ENCODE measurements around the gene COL4A2.

The COL4A2 gene

DNA sequence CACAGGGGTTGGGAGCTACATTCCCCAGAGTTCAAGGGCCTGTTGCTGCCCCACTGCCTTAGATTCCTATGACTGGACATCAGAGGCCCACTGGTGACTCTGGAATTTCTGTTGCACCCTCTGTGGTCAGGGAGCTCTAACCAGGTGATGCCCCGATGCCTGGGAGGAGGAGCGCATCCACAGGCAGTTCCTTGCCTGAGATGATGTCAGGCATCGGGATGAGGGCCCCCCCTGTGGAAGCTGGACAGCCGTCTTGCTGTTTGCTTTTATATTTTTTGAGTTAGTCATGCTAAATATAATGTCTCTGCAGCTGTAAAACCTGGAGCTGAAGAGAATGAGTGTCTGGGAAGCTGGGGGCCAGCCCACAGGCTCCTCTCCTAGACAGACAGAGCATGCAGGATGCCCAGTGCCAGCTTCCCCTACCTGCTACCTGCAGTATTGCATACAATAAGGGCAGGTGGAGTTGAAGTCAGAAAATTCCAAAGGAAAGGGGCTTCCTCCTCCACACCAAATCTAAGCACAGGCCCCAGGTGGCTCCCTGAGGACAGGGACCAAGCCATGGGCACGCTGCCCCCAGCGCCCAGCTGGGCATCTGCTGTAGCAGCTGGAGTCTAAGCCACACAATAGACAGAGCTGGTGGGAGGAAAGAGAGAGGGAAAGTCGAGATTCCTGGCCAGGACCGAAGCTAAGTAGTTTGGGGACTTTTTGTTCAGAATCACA, 16.2 kb downstream of the COL4A2 start:
- peak; percentile 28 for DNase-seq

DNA sequence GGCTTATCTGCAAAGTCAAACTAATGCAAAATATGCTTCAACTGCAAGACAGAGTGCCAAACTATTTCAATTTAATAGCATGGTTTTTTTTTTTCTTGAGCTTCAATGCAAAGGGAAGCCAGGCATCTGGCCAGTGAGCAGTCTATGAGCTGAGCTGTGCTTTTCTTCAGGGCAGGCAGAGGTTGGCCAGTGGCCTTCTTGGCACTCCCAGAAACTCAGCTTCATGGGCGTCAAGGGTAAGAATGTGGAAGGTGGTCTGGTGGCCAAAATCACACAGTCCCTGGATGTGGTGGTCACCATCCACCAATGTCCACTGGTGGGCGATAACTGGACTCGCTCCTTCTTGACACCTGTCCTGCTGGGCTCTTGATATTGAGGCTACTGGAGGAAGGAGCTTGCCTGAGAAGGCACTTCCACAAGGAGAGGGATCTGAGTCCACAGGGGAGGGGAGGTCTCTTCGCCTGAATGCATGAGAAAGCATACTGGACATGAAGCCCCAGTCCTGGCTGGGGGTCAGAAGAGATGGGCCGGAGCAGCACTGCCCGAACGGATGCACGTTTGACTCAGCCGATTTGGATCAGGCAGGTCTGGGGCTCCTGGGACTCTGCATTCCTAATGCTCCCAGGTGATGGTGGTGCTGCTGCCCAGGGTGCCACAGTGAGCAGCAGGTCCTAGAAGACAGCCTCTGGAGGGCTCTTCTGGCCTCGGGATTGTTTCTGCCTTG, 17.1 kb downstream of the COL4A2 start:
- no peak for DNase-seq

- DNase-seq, result no peak
Measured at GRCh38 chr13:110326263-110326904, 19.3 kb downstream of the COL4A2 start.

- no peak for DNase-seq
Measured at GRCh38 chr13:110327051-110327721, 20.1 kb downstream of the COL4A2 start.

DNA sequence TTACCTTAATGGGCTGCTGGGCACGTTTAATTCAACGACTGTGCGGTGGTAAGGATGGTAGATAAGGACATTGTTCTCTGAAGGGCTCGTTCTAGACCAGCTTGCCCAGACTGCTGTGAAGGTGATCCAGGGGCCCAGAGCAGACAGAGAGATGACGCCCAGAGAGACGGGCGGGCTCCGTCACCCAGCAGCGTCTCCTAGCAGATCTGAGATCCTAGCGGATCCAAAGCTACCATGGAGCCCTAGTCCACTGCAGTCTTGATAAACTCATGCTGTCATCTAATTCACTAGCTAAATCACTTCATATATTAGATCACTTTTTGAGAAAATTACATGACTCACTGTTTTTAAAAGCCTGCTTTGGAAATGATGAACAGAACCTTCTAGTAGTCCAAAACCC, 21.5 kb downstream of the COL4A2 start:
- no peak for DNase-seq

DNA sequence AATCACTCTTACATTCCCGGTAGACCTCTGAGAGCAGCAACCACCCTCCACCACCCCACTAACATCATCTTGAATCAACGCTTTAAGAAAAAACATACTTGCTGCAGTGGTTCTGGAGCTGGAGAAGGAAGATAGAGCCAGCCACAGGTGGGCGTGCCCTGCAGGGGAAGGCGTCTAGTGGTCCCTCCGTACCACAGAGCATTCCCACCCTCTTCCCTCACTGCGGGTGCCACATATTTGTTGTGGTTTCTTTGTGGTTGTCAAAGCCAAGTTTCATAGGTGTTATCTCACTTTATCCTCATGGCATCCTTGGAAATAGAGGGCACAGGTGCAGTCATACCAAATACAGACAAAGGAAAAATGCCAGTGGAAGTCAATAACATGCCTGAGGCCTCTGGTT, 22.2 kb downstream of the COL4A2 start:
- no peak for DNase-seq

- no peak for DNase-seq
Measured at GRCh38 chr13:110329798-110330461, 22.8 kb downstream of the COL4A2 start.

DNA sequence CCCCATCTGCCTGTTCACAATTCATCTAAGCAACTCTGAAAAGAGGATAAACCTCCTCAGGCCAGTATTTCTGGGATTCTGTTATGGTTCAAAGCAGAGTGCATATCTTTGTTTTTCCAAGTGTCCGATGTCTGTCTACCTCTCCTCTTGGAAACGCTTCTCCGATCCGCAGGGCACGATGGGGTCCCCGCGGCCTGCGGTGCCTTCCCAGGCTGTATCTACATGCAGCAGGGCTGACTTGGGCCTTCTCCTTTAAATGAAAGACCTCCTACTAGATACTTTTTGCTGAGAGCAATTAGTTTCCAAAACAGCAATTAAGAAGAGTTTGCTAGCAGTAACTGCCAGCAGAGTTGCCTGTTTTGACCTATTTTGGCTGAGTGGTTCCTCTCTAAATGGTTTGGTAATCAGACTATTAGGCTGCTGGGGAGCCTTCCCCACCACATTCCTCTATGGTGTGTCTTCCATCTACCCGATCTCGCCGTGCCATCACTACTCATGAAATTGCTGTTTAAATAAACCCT, 23.5 kb downstream of the COL4A2 start:
- no peak for DNase-seq

DNA sequence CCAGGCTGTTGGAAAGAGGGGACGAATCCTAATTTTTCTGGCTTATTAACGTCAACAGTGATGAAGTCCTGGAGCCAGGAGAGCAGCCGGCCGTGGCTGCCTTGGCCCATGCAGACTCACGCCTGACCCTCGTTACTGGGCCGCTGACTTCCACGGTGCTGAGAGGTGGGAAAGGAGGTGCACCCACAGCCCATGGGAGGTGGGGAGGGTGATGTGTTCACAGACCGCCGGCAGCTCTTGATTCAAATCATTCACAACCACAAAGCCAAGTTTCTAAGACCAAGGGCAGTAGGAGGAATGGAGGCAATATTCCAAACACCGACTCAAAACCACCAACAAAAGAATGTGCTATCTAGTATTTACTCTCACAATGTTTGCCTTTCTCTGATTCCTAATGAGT, 24.3 kb downstream of the COL4A2 start:
- DNase-seq, result no peak

- DNase-seq, result no peak
Measured at GRCh38 chr13:110332750-110333149, 25.7 kb downstream of the COL4A2 start.

GRCh38 chr13:110333837-110334236, 26.8 kb downstream of the COL4A2 start:
- DNase-seq, result no peak

DNA sequence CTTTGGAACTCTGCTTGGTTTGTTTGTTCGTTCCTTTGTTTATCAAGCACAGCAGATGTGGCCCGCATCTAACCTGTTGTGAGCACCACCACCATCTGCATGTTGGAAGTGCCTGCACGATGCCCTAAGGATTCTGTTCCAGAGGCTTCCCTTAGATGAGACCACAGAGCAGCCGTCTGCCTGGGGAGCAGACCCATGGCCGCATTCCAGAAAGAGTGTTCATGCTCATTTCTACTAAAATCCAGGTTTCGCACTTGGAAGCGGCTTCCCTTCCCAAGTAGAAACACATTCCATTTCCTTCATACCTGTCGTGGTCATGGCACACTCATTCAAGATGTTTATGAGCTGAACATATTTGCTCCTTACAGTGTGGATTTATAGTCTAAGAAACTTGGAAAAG, 27.2 kb downstream of the COL4A2 start:
- no peak for DNase-seq

GRCh38 chr13:110334841-110335490, 27.9 kb downstream of the COL4A2 start:
- DNase-seq, result no peak

DNA sequence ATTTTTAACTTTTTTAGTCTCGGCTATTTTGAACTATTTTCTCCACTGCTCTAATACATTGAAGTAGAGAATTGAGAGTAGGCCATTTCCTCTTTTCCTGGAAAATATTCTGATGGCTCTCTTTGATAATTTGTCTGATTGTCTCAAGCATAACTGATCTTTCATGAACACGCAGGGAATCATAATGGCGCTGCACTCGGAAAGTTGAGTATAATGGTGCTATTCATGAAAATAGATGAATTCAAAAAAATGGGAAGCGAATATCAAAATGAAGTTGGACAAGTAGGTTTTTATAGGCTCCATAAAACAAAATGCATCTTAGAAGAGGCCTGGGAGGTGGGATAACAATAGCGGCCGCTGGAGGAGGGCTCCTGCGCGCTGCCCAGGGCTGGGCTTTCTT, 29.0 kb downstream of the COL4A2 start:
- no peak for DNase-seq

GRCh38 chr13:110336681-110337080, 29.6 kb downstream of the COL4A2 start:
- no peak for DNase-seq

DNA sequence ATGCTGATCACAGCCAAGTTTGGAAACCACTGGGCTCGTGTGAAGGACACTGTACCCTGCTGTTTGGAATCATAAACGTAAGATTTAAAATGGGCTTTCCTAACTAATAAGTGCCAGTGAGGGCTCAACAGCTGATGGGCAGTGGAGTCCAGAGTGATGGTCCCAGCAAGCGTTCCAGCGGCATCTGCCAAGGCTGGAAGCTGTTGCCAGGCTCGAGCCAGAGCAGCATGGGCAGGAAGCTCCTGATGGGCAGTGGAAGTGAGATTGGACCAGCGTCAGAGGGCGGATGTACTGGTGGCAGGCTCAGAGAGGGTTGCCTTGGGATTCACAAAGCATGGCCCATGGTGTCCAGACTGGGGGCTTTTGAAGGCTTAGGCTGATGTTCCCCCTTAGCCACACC, 30.2 kb downstream of the COL4A2 start:
- no peak for DNase-seq

GRCh38 chr13:110338441-110339101, 31.5 kb downstream of the COL4A2 start:
- DNase-seq, result no peak

- no peak for DNase-seq
Measured at GRCh38 chr13:110339263-110339662, 32.2 kb downstream of the COL4A2 start.

DNA sequence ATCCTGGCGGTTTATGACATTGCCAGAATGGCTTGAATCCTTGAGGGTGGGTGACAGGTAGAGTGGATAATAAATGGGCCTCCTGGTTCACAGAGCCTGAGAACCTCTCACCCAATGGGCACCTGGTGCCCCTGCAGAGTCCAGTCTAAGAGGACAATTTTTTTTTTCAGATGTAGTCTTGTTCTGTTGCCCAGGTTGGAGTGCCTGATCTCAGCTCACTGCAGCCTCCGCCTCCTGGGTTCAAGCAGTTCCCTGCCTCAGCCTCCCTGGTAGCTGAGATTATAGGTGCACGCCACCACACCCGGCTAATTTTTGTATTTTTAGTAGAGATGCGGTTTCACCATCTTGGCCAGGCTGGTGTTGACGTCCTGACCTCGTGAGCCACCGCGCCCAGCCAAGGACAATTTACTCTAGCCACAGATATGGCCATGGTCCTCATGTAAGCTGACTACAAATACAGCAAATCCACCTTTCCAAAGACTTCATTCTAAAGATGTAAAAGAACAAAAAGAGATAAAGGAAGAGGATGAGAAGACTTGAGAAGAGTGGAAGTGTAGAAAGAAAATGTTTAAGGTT, 33.0 kb downstream of the COL4A2 start:
- no peak for DNase-seq

- peak; percentile 73 for DNase-seq
Measured at GRCh38 chr13:110340812-110341444, 33.8 kb downstream of the COL4A2 start.

All from activated CD8-positive, alpha-beta memory T cell treated with anti-CD3 and anti-CD28 coated beads for 24 hours (primary cell).